Measurements from ENCODE around the gene MOSMO.

DNA sequence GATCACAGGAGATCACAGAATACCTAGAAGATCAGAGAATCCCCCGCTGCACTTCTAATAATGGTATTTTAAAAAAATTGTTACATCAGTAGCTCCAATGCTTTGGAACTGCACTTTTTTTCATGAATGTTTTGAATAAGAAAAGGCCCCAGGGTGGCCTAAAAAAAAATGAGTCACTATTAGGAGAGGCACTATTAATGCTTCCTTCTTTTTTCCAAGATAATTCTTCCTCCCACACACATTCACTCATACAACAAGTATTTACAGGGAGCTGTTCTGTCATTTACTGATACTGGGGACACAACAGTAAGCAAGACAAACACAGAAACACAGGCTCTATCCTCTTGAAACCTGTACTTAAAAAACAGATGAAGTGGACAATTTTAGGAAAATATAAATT is 6.3 kb upstream of the MOSMO start:
- TF ChIP-seq, protein P1, sequence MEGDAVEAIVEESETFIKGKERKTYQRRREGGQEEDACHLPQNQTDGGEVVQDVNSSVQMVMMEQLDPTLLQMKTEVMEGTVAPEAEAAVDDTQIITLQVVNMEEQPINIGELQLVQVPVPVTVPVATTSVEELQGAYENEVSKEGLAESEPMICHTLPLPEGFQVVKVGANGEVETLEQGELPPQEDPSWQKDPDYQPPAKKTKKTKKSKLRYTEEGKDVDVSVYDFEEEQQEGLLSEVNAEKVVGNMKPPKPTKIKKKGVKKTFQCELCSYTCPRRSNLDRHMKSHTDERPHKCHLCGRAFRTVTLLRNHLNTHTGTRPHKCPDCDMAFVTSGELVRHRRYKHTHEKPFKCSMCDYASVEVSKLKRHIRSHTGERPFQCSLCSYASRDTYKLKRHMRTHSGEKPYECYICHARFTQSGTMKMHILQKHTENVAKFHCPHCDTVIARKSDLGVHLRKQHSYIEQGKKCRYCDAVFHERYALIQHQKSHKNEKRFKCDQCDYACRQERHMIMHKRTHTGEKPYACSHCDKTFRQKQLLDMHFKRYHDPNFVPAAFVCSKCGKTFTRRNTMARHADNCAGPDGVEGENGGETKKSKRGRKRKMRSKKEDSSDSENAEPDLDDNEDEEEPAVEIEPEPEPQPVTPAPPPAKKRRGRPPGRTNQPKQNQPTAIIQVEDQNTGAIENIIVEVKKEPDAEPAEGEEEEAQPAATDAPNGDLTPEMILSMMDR (IDR thresholded peaks at IDR 0.05; ENCODE audit: low read depth, low read length), result no peak
- TF ChIP-seq EZH2phosphoT487 (IDR thresholded peaks at IDR 0.05; ENCODE audit: low read depth), result no peak
